Activated B cell treated with CpG ODN at 0.5 μM for 24 hours (primary cell): Measurements from ENCODE around the gene FAR1. TPM values are rescaled to one million over a fixed set of nuclear protein-coding genes. Genes with fewer than 3 reads are reported as not detected.
A peak's percentile ranks its signal among the peaks of the same experiment; 100 is the strongest.

Experiments used
- ATAC-seq: fragments of 200-7000 bp; cut with Tn5 transposase; one replicate; pipeline ENCODE4 v1.10.0; 2021; ENCODE audit warnings: low read depth, mild to moderate bottlenecking, moderate library complexity
- CTCF ChIA-PET: fragments of 350-600 bp; sonication (Branson Sonifier 250); formaldehyde crosslinking; loops from one replicate; lab custom pipeline; 2021; ENCODE audit warnings: antibody characterized with exemption; lab: Charles Lee
- POLR2A ChIA-PET: fragments of 350-600 bp; sonication (Branson Sonifier 250); formaldehyde crosslinking; loops from one replicate; lab custom pipeline; 2021; ENCODE audit warnings: antibody characterized with exemption; lab: Charles Lee
- DNase-seq: peaks from one replicate; pipeline ENCODE4 v3.0.0; 2022
- H3K27ac Mint-ChIP-seq: one replicate; pipeline ENCODE4 v1.8.0; 2020; ENCODE audit warnings: mixed read lengths
- H3K27me3 Mint-ChIP-seq: one replicate; pipeline ENCODE4 v1.8.0; 2021; ENCODE audit warnings: mixed read lengths
- H3K36me3 Mint-ChIP-seq: one replicate; pipeline ENCODE4 v1.8.0; 2021; ENCODE audit warnings: low read depth, mixed read lengths
- H3K4me1 Mint-ChIP-seq: one replicate; pipeline ENCODE4 v1.8.0; 2021; ENCODE audit warnings: mixed read lengths
- H3K4me3 Mint-ChIP-seq: one replicate; pipeline ENCODE4 v1.8.0; 2020; ENCODE audit warnings: mild to moderate bottlenecking, mixed read lengths
- H3K9me3 Mint-ChIP-seq: one replicate; pipeline ENCODE4 v1.8.0; 2020; ENCODE audit warnings: mixed read lengths
- intact Hi-C: fragments of 100-400 bp; cut with micrococcal nuclease; formaldehyde crosslinking; loops from one replicate; pipeline ENCODE4 v1.15.1; 2024
- total RNA-seq: library from RNA; stranded (reverse); gene quantifications from 2 replicates; pipeline ENCODE4 v1.2.3, GENCODE V29; 2022
- TF ChIP-seq, protein P1 (sequence below): fragments of 200-600 bp; IDR thresholded peaks from one replicate; pipeline ENCODE4 v1.8.0; 2022; ENCODE audit warnings: antibody characterized with exemption, mild to moderate bottlenecking

The FAR1 gene
- total RNA-seq, 1 donor from 2014 or later = 48.4 TPM

DNA sequence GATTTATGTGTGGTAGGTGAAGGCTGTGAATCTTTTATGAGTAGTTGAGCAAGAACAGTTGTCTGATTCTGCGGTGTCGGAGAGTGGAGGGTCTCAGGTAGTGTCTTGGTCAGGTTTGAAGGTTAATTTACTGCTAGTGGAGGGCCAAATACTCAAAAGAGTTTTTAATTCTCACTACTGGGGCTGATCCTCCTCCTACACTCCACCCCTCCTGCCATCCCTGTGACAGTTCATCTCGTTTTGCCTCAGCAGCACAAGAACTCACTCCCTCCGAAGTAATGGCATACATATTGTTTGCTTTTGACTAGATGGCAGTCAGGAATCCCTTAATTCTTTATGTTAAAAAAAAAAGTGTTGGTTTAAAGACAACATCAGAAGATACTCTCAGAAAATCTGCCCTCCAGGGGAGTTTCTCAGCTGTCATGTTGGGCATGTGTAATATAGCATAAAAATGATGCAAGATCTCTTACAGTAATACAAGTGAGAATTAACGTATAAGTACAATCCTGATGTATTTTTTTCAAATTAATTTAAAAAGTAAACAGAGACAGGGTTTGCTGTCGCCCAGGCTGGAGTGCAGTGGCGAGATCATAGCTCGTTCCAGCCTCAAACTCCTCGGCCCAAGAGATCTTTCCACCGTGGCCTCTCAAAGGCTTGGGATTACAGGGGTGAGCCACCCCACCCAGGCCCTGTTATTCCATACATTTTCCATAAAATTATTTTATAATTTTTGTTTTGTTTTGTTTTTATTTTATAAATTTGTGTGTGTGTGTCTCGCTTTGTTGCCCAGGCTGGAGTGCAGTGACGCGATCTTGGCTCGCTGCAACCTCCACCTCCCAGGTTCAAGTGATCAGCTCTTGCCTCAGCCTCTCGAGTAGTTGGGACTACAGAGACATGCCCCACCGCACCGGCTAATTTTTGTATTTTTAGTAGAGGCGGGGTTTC lies 1.3 kb downstream of the FAR1 start:
- peaks cover 11% of the 10 kb centered on the region for H3K36me3 Mint-ChIP-seq
- peak overlapping the region; percentile 98 for H3K4me3 Mint-ChIP-seq
- CTCF ChIA-PET = no interaction called here
- peaks cover 48% of the 10 kb centered on the region for H3K4me1 Mint-ChIP-seq
- peak overlapping the region; percentile 92 for H3K27ac Mint-ChIP-seq
- no peaks in the 10 kb centered on the region for H3K27me3 Mint-ChIP-seq
- DNase-seq (no peak), ATAC-seq (no peak)
- no peaks in the 10 kb centered on the region for H3K9me3 Mint-ChIP-seq
- TF ChIP-seq, protein P1, sequence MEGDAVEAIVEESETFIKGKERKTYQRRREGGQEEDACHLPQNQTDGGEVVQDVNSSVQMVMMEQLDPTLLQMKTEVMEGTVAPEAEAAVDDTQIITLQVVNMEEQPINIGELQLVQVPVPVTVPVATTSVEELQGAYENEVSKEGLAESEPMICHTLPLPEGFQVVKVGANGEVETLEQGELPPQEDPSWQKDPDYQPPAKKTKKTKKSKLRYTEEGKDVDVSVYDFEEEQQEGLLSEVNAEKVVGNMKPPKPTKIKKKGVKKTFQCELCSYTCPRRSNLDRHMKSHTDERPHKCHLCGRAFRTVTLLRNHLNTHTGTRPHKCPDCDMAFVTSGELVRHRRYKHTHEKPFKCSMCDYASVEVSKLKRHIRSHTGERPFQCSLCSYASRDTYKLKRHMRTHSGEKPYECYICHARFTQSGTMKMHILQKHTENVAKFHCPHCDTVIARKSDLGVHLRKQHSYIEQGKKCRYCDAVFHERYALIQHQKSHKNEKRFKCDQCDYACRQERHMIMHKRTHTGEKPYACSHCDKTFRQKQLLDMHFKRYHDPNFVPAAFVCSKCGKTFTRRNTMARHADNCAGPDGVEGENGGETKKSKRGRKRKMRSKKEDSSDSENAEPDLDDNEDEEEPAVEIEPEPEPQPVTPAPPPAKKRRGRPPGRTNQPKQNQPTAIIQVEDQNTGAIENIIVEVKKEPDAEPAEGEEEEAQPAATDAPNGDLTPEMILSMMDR = no peak
- intact Hi-C loops = loop anchor here (1.0 to 10.0 kb wide), 5 partner anchors 10 to 1445 kb away; partner anchors contain the start of genes CYP2R1, INSC and PSMA1
- POLR2A ChIA-PET = interaction anchor here (1.0 kb wide), 1 partner anchor 42 kb away, joined by 3 read pairs; no protein-coding TSS in a partner anchor

DNA sequence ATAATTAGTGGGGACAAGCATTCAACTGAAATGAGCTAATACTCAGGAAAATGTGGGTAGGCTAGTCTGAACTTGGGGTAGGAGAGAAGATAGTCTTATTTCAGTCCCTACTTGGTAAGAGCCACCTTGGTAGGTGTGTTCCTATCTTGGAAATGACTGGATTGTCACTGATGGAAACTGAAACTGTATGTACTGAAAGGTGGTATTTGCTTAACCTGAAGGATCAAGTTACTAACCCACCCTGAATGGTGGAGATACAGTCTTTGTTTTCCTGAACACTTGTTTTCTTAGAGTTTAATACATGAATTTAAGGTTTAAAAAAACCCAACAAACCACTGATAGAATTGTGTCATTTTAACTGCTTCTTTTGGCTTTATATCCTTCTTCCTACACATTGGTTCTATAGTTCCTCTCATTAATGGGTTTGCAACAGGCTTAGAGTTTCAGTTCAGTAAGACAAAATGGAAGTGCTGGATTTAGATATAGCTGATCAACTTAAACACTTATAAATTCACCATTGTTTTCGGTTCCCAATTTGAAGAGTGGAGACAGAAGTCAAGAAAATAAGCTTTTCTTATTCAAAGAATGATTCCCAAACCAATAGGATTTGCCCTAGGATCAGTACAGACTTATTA lies 4.2 kb downstream of the FAR1 start:
- no peak for DNase-seq
- TF ChIP-seq, protein P1 = no peak
- no peaks in the 10 kb centered on the region for H3K27me3 Mint-ChIP-seq
- H3K27ac Mint-ChIP-seq = no peak overlapping the region
- ChIA-PET POLR2A (interaction anchor here (0.6 kb wide), 1 partner anchor 208 kb away, joined by 3 read pairs; no protein-coding TSS in a partner anchor), CTCF (no interaction called here)
- no peaks in the 10 kb centered on the region for H3K9me3 Mint-ChIP-seq
- intact Hi-C loops = no loop called here
- H3K4me3 Mint-ChIP-seq = no peak overlapping the region
- ATAC-seq = no peak
- H3K4me1 Mint-ChIP-seq = peaks cover 52% of the 10 kb centered on the region
- peaks cover 11% of the 10 kb centered on the region for H3K36me3 Mint-ChIP-seq

DNA sequence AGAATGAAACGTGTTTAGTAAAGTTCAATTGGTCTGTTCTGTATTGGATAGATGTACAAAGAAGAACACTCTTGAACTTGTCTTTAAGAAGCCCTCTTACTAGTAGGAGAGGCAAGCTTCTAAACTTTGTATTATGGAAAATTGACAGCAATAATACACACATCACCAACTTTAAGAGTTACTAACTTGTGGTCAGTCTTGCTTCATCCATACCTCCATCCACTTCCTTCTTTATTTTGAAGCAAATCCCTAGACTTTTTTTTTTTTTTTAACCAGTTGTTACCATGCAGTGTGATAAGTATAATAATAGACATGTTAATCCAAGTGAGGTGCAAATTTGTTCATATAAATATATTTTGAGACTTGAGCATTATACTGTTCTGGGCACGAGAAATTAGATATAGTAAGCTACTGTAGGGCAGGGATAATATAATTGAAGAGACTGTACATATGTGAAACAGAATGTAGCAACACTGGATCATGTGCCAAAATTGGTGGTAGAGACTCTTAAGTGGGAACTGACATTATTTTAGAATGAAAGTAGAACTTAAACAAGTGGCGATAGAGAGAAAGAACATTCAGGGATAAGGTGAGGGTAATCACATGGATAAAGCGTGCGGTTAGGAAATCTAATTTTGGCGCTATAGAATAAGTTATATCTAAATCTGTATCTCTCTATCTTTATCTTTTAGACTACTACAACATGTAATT lies 6.5 kb downstream of the FAR1 start:
- TF ChIP-seq, protein P1 = no peak
- DNase-seq = no peak
- intact Hi-C loops = no loop called here
- Mint-ChIP-seq H3K9me3 (no peaks in the 10 kb centered on the region), H3K27ac (no peak overlapping the region), H3K36me3 (peaks cover 4% of the 10 kb centered on the region), H3K4me3 (no peak overlapping the region), H3K4me1 (peaks cover 49% of the 10 kb centered on the region), H3K27me3 (no peaks in the 10 kb centered on the region)
- ChIA-PET POLR2A (interaction anchor here (0.7 kb wide), 1 partner anchor 265 kb away, joined by 7 read pairs; no protein-coding TSS in a partner anchor), CTCF (interaction anchor here (0.6 kb wide), 1 partner anchor 282 kb away, joined by 4 read pairs; no protein-coding TSS in a partner anchor)
- no peak for ATAC-seq

DNA sequence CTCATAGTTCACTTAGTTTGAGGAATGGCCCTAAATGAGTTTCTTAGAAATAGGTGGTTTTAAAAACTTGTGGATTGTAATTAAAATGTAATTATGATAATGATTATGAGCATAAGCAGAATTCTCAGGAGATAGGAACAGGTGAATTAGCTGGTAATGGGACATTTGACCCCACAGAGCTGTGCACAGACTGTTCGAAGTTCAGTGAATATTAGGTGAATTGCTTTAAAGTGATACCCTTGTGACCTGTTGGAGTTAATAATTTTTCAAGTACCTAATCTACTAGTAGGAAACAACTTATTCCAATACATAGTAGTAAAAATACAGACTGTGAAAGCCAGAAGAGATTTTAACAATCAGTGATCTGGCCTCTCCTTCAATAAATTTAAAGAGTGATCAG lies 8.1 kb downstream of the FAR1 start:
- CTCF ChIA-PET = interaction anchor here (1.0 kb wide), 1 partner anchor 9 kb away, joined by 3 read pairs; no protein-coding TSS in a partner anchor
- intact Hi-C loops = no loop called here

More for the DNA sequence above, 8.1 kb downstream of the FAR1 start:
- Mint-ChIP-seq H3K27me3 (no peaks in the 10 kb centered on the region), H3K27ac (no peak overlapping the region), H3K4me3 (no peak overlapping the region), H3K4me1 (peaks cover 57% of the 10 kb centered on the region), H3K9me3 (no peaks in the 10 kb centered on the region), H3K36me3 (no peaks in the 10 kb centered on the region)
- DNase-seq (no peak), ATAC-seq (no peak)
- TF ChIP-seq, protein P1 = no peak
- POLR2A ChIA-PET = no interaction called here
